Adrenal gland (tissue), 5 donors: ENCODE data around the gene NRSN2.

ENCODE experiments used
- POLR2A ChIP-seq, 2 donors: fragments of 450-650 bp; IDR thresholded peaks; one replicate each; pipeline ENCODE4 v1.6.1; 2017; ENCODE audit warnings: antibody characterized with exemption in 2 of 2, mild to moderate bottlenecking in 2 of 2, moderate library complexity in 1 of 2
- TF ChIP-seq, protein P1 (sequence below), 6 experiments: fragments of 450-650 bp in 4 of 6; fragments of 200-600 bp in 2 of 6; sonication (generic) in 1 of 6; IDR thresholded peaks; 1 replicate in 5 of 6; 2 replicates in 1 of 6; pipeline versions ENCODE4 v1.5.1 to v1.8.0; 2016 to 2021; ENCODE audit warnings: antibody characterized with exemption in 6 of 6, mild to moderate bottlenecking in 2 of 6, moderate library complexity in 1 of 6
- donor health status: DM: no; HTN: no; CAD: no.

DNA sequence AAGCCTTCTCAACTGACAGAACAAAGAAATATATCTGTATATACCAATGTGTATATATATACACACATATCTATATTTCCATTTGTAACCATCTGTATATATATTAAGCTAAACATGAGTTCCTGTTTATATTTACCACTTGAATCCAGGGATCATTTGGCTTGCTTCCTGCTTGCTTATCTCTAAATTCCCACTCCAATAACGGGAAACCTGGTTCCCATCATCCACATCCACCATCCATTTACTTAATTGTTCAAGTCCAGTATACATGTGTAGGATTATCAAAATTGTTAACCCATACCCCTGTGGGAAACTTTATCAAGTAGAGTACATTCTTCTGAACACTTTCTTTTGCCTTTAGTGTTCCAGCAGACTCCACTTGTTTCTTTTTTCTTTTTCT lies 34.0 kb upstream of the NRSN2 start:
- no peak for TF ChIP-seq POLR2A (IDR thresholded peaks at IDR 0.05)
- TF ChIP-seq, protein P1, sequence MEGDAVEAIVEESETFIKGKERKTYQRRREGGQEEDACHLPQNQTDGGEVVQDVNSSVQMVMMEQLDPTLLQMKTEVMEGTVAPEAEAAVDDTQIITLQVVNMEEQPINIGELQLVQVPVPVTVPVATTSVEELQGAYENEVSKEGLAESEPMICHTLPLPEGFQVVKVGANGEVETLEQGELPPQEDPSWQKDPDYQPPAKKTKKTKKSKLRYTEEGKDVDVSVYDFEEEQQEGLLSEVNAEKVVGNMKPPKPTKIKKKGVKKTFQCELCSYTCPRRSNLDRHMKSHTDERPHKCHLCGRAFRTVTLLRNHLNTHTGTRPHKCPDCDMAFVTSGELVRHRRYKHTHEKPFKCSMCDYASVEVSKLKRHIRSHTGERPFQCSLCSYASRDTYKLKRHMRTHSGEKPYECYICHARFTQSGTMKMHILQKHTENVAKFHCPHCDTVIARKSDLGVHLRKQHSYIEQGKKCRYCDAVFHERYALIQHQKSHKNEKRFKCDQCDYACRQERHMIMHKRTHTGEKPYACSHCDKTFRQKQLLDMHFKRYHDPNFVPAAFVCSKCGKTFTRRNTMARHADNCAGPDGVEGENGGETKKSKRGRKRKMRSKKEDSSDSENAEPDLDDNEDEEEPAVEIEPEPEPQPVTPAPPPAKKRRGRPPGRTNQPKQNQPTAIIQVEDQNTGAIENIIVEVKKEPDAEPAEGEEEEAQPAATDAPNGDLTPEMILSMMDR (IDR thresholded peaks at IDR 0.05) = no peak
